Activated CD4-positive, alpha-beta T cell treated with anti-CD3 and anti-CD28 coated beads for 4 hours (primary cell): Measurements from ENCODE around the gene MRPL3.
A peak's percentile ranks its signal among the peaks of the same experiment; 100 is the strongest.

Experiments used
- DNase-seq, 2 donors: peaks; one replicate each; pipeline ENCODE4 v3.0.0-alpha.2; 2020

The MRPL3 gene

GRCh38 chr3:131502530-131503319, at the start of gene MRPL3:
Gene MRPL3 (minus strand): TSS chr3:131502971. CDS start chr3:131502821, 150 bp downstream.
- peak; percentile 79 to 83 for DNase-seq

- no peak for DNase-seq
Observed at GRCh38 chr3:131551761-131552160, 49.0 kb upstream of the MRPL3 start.

GRCh38 chr3:131550562-131551465, 48.0 kb upstream of the MRPL3 start:
- no peak for DNase-seq

GRCh38 chr3:131549340-131549739, 46.6 kb upstream of the MRPL3 start:
- DNase-seq, result no peak

- no peak for DNase-seq
Observed at GRCh38 chr3:131547585-131547984, 44.8 kb upstream of the MRPL3 start.

GRCh38 chr3:131546441-131546840, 43.7 kb upstream of the MRPL3 start:
- no peak for DNase-seq

GRCh38 chr3:131544557-131544956, 41.8 kb upstream of the MRPL3 start:
- DNase-seq, result no peak

GRCh38 chr3:131543714-131544113, 40.9 kb upstream of the MRPL3 start:
- no peak for DNase-seq

GRCh38 chr3:131541288-131541687, 38.5 kb upstream of the MRPL3 start:
- no peak for DNase-seq

- no peak for DNase-seq
Observed at GRCh38 chr3:131540821-131541220, 38.0 kb upstream of the MRPL3 start.

GRCh38 chr3:131540143-131540542, 37.4 kb upstream of the MRPL3 start:
- no peak for DNase-seq

- DNase-seq, result no peak
Observed at GRCh38 chr3:131538968-131539367, 36.2 kb upstream of the MRPL3 start.

- DNase-seq, result no peak
Observed at GRCh38 chr3:131537531-131537930, 34.8 kb upstream of the MRPL3 start.

- DNase-seq, result no peak
Observed at GRCh38 chr3:131535596-131535995, 32.8 kb upstream of the MRPL3 start.

- DNase-seq, result no peak
Observed at GRCh38 chr3:131535131-131535530, 32.4 kb upstream of the MRPL3 start.

GRCh38 chr3:131532645-131533044, 29.9 kb upstream of the MRPL3 start:
- DNase-seq, result no peak

GRCh38 chr3:131530843-131531242, 28.1 kb upstream of the MRPL3 start:
- no peak for DNase-seq

- no peak for DNase-seq
Observed at GRCh38 chr3:131530388-131530787, 27.6 kb upstream of the MRPL3 start.

GRCh38 chr3:131526801-131527347, 24.1 kb upstream of the MRPL3 start:
- no peak for DNase-seq

GRCh38 chr3:131518680-131519079, 15.9 kb upstream of the MRPL3 start:
- DNase-seq, result no peak

GRCh38 chr3:131505421-131505820, 2.6 kb upstream of the MRPL3 start:
- DNase-seq, result no peak

GRCh38 chr3:131503320-131503635, 507 bp upstream of the MRPL3 start:
- DNase-seq, result no peak

GRCh38 chr3:131501949-131502348, 822 bp downstream of the MRPL3 start:
- DNase-seq, result no peak

- no peak for DNase-seq
Observed at GRCh38 chr3:131494706-131495105, 8.1 kb downstream of the MRPL3 start.
